A673 (cell line): ENCODE data around the gene SH3RF1. TPM values are rescaled to one million over a fixed set of nuclear protein-coding genes. Genes with fewer than 3 reads are reported as not detected.

Experiments used
- BruUV-seq: library from RNA; stranded (reverse); fragments of 400-500 nt; replicated peaks from 2 replicates; lab custom pipeline; 2021; lab: Mats Ljungman, UMichigan
- CTCF ChIA-PET: fragments of 300-600 bp; sonication (Branson Sonifier 250); formaldehyde crosslinking; loops from one replicate; lab custom pipeline; 2022; ENCODE audit warnings: antibody characterized with exemption; lab: Charles Lee
- POLR2A ChIA-PET: fragments of 300-600 bp; sonication (Branson Sonifier 250); formaldehyde crosslinking; loops from one replicate; lab custom pipeline; 2022; ENCODE audit warnings: antibody characterized with exemption; ENCODE audit not compliant: low non-redundant PET; lab: Charles Lee
- DNase-seq: peaks from one replicate; pipeline ENCODE4 v3.0.0-alpha.2; 2015; ENCODE audit warnings: low spot score
- H3K27ac ChIP-seq: fragments of 200-600 bp; sonication (generic); 2 replicates; pipeline ENCODE4 v1.5.1; 2016; ENCODE audit warnings: mixed run types, low read depth, mild to moderate bottlenecking, mixed read lengths, antibody characterized with exemption, low read length; ENCODE audit not compliant: poor library complexity, severe bottlenecking
- H3K27me3 ChIP-seq: fragments of 200-600 bp; sonication (generic); replicated peaks from 2 replicates; pipeline ENCODE4 v1.6.1; 2017; ENCODE audit warnings: mixed run types, low read depth, mild to moderate bottlenecking, mixed read lengths, antibody characterized with exemption, low read length; ENCODE audit not compliant: insufficient read depth, poor library complexity
- H3K36me3 ChIP-seq: fragments of 200-600 bp; sonication (generic); 2 replicates; pipeline ENCODE4 v1.6.1; 2016; ENCODE audit warnings: mixed run types, mild to moderate bottlenecking, mixed read lengths, antibody characterized with exemption, low read length; ENCODE audit not compliant: insufficient read depth, poor library complexity, severe bottlenecking
- H3K4me1 ChIP-seq: fragments of 200-600 bp; sonication (generic); 2 replicates; pipeline ENCODE4 v1.6.1; 2017; ENCODE audit warnings: mixed run types, mild to moderate bottlenecking, mixed read lengths, antibody characterized with exemption, low read length; ENCODE audit not compliant: insufficient read depth, poor library complexity, severe bottlenecking
- H3K4me3 ChIP-seq: fragments of 200-600 bp; sonication (generic); 2 replicates; pipeline ENCODE4 v1.5.1; 2016; ENCODE audit warnings: low read depth, mixed run types, mild to moderate bottlenecking, mixed read lengths, low read length; ENCODE audit not compliant: poor library complexity, severe bottlenecking
- H3K9me3 ChIP-seq: fragments of 200-600 bp; sonication (generic); 2 replicates; pipeline ENCODE4 v1.6.1; 2016; ENCODE audit warnings: mixed run types, low read depth, mild to moderate bottlenecking, mixed read lengths, antibody characterized with exemption, low read length; ENCODE audit not compliant: poor library complexity, severe bottlenecking
- CTCF ChIP-seq: fragments of 300-800, 200-600 bp; sonication (generic); conservative IDR thresholded peaks from 2 replicates; pipeline ENCODE4 v1.5.1; 2017; ENCODE audit warnings: low read depth, mild to moderate bottlenecking, antibody characterized with exemption, low read length, moderate library complexity, mixed read lengths
- EZH2 ChIP-seq: fragments of 200-600 bp; sonication (generic); IDR thresholded peaks from 2 replicates; pipeline ENCODE4 v1.6.1; 2017; ENCODE audit warnings: borderline replicate concordance, low read depth, mild to moderate bottlenecking, mixed read lengths, antibody characterized with exemption, low read length; ENCODE audit not compliant: poor library complexity, severe bottlenecking
- intact Hi-C: fragments of 100-400 bp; cut with micrococcal nuclease; formaldehyde crosslinking; loops from one replicate; pipeline ENCODE4 v1.10.0; 2022; ENCODE audit not compliant: unreplicated experiment
- total RNA-seq: library from RNA; stranded (reverse); gene quantifications from 2 replicates; pipeline ENCODE4 v1.2.3, GENCODE V29; 2021

Gene SH3RF1
- total RNA-seq, 1 experiment from 2014 or later, result 15.3 TPM

GRCh38 chr4:169174247-169174646 lies 96.5 kb downstream of the SH3RF1 start:
- Histone ChIP-seq H3K4me1 (peaks cover 5% of the 10 kb centered on the region), H3K36me3 (no peaks in the 10 kb centered on the region), H3K4me3 (no peak overlapping the region), H3K27ac (no peak overlapping the region), H3K9me3 (no peaks in the 10 kb centered on the region), H3K27me3 (no peaks in the 10 kb centered on the region)
- BruUV-seq, result no TSS peak
- no peak for TF ChIP-seq CTCF
- no peak for TF ChIP-seq EZH2
- intact Hi-C loops, result no loop called here
- ChIA-PET CTCF (no interaction called here), POLR2A (no interaction called here)
- DNase-seq, result no peak

- intact Hi-C loops, result no loop called here
- no TSS peak for BruUV-seq
- peak; percentile 9 for DNase-seq
Observed at GRCh38 chr4:169167957-169168858, 102.5 kb downstream of the SH3RF1 start.

More at GRCh38 chr4:169167957-169168858, 102.5 kb downstream of the SH3RF1 start:
- ChIA-PET POLR2A (no interaction called here), CTCF (no interaction called here)
- H3K9me3 ChIP-seq, result no peaks in the 10 kb centered on the region
- TF ChIP-seq EZH2 (no peak), CTCF (no peak)
- H3K4me3 ChIP-seq, result no peak overlapping the region
- no peaks in the 10 kb centered on the region for H3K27me3 ChIP-seq
- peak overlapping the region; percentile 5 for H3K27ac ChIP-seq
- H3K4me1 ChIP-seq, result peaks cover 19% of the 10 kb centered on the region
- no peaks in the 10 kb centered on the region for H3K36me3 ChIP-seq
